AG09319 (cell line): ENCODE results near the gene BCAS3.
"Not testable (repeated sequence)": the region's sequence is repeated elsewhere in the genome, so short reads cannot be mapped to it uniquely, and the experiment has no call there.

Experiments used
- DNase-seq: peaks from one replicate; pipeline ENCODE4 v3.0.0-alpha.2; 2010; ENCODE audit warnings: low read depth; ENCODE audit errors: extremely low read depth
- CTCF ChIP-seq: IDR thresholded peaks from 2 replicates; pipeline ENCODE4 v1.5.1; 2011; ENCODE audit warnings: low read depth, mild to moderate bottlenecking, inconsistent platforms, low read length, moderate library complexity

Gene BCAS3

GRCh38 chr17:61352781-61353491, 675.3 kb downstream of the BCAS3 start:
- no peak for DNase-seq

GRCh38 chr17:61353615-61354014, 676.0 kb downstream of the BCAS3 start:
- TF ChIP-seq CTCF: no peak

More at GRCh38 chr17:61352781-61353491, 675.3 kb downstream of the BCAS3 start:
- no peak for TF ChIP-seq CTCF

GRCh38 chr17:61354895-61355874, 677.5 kb downstream of the BCAS3 start:
- no peak for TF ChIP-seq CTCF
- DNase-seq: no peak

More at GRCh38 chr17:61353615-61354014, 676.0 kb downstream of the BCAS3 start:
- no peak for DNase-seq

- DNase-seq: not testable (repeated sequence)
Observed at GRCh38 chr17:61357061-61357460, 679.4 kb downstream of the BCAS3 start.

- not testable (repeated sequence) for DNase-seq
Observed at GRCh38 chr17:61359513-61359912, 681.9 kb downstream of the BCAS3 start.

GRCh38 chr17:61360318-61360943, 682.8 kb downstream of the BCAS3 start:
- TF ChIP-seq CTCF: no peak
- DNase-seq: no peak

GRCh38 chr17:61361084-61361483, 683.4 kb downstream of the BCAS3 start:
- DNase-seq: peak; percentile 39
- no peak for TF ChIP-seq CTCF

GRCh38 chr17:61362396-61362795, 684.7 kb downstream of the BCAS3 start:
- no peak for DNase-seq
- TF ChIP-seq CTCF: no peak
